IPS-NIHi7 (cell line): ENCODE results near the gene PRF1.
"Not testable (repeated sequence)": the region's sequence is repeated elsewhere in the genome, so short reads cannot be mapped to it uniquely, and the experiment has no call there.

ENCODE experiments used
- DNase-seq: peaks from one replicate; pipeline ENCODE4 v3.0.0; 2012; ENCODE audit warnings: mixed read lengths; ENCODE audit errors: extremely low spot score

The PRF1 gene

DNA sequence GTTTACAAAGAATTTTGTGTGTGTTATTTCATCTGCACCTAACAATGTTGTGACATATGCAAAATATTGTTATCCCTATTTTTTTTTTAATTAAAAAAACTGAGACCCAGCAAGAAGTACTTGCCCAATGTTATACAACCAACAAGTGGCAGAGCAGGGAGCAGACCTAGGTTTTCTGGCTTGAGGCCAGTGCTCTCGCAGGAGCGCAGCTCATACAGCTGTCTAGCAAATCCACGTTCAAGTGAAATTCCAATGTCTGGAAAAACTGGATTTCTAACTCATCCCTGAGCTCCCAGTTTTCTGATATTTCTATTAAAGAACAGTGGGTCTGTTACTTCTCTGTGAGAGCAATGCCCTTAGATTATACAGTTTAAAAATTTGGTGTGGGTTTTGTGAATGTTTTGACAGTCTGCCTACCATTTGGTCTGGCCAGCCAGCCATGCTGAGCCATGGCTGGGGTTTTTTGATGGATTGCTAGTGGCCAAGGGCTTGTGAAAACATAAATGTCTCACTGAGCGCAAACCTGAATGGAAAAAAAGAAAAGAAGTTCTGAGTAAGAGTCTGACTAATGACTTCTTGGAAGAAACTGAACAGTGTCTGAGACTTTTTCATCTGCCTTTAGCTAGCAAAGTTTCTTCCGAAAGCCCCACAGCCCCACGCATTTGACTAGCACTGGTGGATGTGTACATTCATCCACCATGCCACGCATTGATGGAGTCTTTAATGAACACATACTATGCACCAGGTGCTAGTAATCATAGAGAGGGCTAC lies 15.4 kb upstream of the PRF1 start:
- DNase-seq = no peak

DNA sequence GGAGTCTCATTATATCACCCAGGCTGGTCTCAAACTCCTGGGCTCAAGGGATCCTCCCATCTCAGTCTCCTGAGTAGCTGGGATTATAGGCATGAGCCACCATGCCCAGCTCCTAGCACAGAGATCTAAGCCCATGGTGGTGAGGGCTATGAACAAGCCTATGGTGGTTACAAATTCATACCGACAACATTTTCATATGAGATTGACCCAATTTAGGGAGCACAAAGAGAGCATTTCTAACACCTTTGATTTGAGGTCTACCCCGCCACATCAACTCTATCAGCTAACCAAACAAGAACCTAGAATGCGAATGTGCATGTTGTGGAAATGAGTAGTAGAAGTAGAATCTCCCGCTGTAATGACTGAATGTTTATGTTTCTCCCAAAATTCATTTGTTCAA lies 14.2 kb upstream of the PRF1 start:
- DNase-seq = no peak

DNA sequence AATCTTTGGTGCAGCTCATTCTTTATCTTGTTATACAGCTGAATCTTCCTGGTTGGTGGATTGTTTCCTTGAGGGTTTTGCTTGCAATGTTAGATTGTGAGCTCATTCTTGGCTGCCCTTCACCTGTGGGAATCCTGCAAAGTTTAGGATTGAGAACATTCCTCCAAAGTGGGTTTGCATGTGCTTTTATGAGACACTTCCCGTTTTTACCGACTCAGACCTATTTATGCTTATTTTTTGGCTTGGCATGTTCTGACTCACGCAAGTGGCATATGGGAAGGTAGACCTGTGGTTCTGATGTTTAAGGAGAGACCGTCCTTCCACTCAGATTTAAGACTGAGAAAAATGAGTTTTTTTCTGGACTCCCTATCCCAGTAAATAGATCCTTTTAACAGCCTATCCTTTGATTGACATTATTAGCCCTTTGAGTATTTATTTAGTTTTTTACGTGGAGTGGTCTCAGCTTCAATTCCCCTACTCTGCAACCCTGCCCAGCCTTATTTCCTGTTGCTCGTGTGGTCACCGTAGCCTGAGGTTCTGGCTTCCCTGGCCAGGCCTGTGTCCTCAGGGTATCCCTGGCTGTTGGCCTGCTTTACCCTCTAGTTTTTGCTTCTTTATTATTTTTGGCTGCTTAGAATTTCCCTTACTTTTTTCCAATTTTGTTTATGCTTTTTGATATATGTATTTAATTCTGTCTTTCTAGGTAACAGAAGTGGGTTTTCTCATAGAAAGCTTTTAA lies 13.4 kb upstream of the PRF1 start:
- no peak for DNase-seq

DNA sequence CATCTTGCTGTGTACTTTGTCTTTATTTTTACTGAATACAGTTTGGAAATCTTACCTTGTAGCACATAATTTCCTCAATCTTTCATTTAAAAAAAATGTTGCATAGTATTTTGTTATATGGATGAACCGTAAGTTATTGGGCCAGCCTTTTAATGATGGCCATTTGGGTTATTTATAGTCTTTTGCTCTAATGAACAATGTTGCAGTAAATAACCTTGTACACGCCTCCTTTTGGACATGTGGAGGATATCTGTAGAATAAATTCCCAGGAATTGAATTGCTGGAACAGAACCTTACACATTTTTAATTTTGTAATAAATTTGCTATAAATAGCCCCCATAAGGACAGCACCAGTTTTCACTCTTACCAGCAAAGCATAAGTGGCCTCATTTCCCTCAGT lies 12.7 kb upstream of the PRF1 start:
- DNase-seq = no peak

DNA sequence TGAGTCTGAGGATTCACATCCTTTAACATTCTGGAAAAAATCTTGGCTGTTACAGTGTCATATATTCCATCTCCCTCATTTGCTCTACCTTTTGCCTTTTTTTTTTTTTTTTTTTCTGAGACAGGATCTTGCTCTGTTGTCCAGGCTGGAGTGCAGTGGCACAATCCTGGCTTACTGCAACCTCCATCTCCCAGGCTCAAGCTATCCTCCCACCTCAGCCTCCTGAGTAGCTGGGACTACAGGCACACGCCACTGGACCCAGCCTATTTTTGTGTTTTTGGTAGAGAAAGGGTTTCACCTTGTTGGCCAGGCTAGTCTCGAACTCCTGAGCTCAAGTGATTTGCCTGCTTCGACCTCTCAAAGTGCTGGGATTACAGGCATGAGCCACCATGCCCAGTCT lies 11.8 kb upstream of the PRF1 start:
- DNase-seq = not testable (repeated sequence)

DNA sequence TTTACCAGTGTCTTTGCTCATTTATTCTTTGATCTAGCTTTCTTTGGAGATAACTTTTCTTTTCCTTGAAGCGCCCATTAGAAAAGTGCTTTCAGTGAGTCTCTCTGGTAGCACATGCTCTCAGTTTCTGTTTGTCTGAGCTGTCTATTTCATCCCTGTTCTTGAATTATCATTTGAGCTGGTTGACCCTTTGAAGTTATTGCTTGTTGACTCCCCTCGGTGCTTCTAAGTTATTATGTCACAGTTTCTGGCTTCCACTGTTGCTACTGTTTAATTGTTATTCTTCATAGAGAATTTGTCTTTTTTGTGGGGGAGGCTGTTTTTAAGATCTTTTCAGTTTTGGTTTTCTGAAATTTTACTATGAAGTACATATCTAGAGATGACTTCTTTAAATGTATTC lies 11.4 kb upstream of the PRF1 start:
- no peak for DNase-seq

DNA sequence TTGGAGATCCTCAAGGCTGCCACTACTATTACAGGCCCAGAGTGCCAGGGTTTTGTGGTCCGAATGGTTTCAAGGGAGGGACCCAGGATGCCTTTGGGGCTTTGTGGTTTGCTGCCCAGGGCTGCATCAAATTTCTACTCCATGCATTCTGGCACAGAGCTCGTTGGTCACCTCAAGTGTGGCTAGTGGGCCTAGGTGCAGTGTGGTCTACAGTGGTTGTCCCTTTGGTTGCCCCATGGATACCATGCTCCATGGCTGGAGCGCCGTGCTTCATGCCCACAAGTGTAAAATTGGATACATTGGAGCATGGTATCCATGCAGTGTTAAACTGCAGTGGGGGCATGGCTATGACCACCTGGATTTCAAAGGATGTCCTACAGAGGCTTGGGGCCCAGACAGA lies 5.4 kb upstream of the PRF1 start:
- DNase-seq = no peak

DNA sequence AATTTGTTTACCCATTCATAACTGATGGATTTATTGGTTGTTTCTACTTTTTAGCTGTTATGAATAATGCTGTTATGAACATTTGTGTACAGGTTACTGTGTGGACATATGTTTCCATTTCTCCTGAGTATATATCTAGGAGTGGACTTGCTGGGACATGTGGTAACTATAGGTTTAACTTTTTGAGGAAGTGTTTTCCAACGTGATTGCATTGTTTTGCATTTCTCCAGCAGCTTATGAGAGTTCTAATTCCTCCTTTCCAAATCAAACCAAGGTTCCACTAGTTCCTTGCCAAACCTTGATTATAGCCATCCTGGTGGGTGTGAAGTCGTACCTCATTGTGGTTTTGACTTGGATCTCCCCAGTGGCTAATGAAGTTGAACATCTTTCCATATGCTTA lies 2.6 kb upstream of the PRF1 start:
- no peak for DNase-seq

DNA sequence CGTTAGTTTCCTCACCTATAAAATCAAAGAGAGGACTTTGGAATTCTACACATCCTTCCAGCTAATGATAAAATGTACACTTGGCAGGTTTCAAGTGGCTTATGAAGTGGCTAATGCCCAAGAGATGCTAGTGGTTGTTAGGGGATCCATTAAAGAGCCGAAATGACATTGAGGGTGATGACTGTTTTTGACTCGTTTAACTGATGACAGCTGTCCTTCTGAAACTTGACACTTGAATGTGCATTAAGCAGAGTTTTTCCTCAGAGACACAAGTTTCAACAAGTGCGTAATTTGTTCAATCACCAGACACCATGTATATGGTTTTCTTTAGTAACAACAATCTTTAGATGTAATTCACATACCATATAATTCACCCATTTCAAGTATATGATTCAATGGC lies 1.6 kb upstream of the PRF1 start:
- DNase-seq = no peak

DNA sequence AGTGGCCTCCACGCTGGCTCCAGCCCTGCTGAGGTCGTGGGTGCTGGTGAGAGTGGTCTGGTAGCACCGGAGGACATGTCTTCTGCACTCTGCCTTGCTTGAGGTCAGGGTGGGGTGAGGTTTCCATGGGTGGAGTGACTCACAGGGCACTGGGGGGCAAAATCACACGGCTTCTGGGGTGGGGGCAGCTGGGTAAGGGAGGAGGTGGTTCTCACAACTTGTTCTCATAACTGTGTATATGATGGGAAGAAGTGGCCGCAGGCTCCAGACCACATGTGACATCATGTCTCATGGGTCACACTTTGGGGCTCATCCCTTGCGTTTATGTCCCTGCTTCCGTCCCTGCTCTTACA lies 884 bp upstream of the PRF1 start:
- DNase-seq = no peak

DNA sequence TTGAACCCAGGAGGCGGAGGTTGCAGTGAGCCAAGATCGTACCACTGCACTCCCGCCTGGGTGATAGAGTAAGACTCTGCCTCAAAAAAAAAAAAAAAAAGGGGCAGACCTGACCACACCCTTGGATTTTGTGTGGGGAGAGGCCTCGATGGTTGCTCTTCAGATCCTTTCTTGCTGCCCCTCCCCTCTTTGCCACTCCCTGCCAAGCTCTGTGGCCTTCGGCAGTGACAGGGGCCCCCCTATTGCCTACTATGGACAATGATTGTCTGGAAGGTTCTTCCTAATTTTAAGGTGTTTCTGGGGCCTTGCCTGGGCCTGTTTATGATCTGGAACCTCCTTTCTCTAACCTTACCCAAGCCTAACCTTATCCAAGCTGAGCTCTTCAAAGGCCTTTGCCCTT lies 795 bp downstream of the PRF1 start:
- no peak for DNase-seq

DNA sequence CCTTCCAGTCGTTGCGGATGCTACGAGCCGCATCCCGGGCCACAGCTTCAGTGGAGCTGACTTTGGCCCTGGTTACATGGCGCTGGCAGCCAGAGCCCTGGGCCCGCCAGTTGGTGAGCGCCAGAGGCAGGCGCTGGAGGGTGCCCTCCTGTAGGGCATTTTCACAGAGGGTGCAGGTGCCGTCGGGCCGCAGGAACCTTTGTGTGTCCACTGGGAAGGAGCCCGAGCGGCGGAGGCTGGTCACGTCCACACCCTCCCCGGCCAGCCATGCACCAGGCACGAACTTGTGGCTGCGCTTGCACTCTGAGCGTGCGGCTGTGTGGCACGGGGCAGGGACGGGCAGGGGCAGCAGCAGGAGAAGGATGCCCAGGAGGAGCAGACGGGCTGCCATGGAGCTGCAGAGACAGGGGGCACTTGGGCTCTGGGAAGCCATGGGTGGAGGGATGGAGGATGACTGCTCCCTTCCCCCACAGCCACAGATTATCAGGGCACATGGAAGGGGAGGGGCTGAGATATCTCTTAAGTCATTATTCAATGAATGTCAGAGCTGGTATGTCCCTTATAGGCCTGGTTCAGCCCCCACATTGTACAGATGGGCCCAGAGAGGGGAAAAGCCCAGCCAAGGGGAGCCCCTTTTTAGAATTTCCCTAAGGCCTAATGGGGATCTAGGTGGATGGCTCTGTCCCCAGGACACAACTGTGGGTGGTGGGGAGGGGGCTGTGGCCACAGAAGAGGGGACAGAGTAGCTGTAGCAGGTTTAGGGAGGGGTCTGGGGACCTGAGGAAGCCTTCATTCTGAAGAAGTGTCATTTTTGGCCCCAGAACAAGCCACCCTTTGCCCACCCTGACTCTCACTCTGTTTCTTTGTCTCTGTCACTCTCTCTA lies 1.8 kb downstream of the PRF1 start:
- no peak for DNase-seq

DNA sequence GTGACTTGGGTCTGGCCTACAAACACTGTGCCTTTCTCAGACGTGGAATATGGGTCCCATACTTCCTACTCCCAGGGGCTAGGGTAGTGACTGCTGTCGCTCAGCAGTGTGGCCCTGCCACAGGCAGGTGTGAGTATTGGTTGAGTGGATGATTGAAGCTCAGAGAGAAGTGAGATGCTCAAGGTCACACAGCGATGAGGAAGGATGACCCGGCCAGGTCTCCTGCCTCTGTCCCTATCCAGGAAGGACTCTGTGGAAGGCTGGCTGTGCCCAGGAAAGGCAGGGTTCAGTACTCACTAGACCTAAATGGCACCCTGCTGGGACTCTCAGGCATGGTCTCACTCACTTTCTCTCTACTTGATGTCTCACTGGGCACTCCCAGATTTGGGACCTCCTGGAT lies 2.8 kb downstream of the PRF1 start:
- no peak for DNase-seq

DNA sequence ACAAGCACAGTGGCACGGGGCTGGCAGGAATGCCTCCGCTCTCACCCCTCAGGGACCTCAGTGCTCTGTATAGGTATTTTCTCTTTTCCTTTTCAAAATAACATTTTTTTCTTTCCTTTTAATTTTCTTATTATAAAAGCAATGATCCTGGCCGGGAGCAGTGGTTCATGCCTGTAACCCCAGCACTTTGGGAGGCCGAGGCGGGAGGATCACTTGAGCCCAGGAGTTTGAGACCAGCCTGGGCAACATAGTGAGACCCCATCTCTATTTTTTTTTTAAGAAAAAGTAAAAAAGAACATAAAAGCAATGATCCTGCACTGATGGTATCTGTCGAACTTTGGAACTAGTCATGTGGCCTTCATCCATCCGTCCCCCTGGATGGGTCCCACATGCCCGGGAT lies 3.2 kb downstream of the PRF1 start:
- DNase-seq = no peak

DNA sequence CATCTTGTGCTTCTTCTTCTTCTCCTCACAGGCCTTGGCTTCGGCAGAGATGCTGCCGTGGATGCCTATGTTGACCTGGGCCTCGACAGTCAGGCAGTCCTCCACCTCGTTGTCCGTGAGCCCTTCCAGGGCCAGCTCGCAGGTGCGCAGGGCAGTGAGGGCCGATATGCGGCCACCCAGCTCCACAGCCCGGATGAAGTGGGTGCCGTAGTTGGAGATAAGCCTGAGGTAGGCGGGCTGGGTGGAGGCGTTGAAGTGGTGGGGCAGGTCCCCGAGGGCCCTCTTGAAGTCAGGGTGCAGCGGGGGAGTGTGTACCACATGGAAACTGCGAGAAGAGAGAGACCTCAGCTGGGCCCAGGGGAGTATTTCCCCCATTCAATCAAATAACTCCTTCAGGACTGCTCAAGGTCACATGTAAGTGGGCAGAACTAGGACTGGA lies 3.7 kb downstream of the PRF1 start:
- DNase-seq = no peak

DNA sequence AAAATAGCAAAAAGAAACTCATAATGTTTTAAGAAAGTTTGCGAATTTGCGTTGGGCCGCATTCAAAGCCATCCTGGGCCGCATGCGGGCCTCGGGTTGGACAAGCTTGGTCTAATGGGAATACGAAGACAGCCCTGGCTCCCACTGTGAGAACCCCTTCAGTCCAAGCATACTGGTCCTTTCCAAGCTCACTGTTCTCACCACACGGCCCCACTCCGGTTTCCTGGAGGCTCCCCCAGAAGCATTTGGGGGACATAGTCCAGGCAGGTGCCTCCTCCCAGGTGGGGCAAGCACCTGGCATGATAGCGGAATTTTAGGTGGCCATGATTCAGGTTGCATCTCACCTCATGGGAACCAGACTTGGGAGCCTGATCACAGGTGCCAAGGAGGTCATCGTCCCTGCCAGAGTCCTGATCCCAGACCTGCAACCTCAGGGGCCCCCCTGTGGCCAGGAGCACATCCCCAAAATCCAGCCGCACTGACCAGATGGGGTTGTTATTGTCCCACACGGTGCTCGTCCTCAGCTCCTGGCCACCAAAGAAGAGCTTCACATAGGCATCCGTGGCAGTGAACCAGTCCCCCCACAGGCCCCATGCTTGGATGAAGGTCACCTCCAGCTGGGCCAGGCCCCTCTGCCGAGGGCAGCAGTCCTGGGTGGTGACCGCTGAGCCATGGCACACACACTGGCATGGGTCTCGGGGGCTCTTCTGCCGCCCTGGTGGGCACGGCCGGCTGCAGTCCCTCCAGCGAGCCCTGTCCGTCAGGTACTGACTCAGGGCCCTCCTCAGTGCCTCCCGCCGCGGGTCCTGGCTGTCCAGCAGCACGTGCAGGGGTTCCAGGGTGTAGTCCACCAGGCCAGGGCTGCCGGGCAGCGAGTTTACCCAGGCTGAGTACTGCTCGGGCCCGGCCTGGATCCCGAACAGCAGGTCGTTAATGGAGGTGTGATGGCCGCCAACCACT lies 4.4 kb downstream of the PRF1 start:
- DNase-seq = no peak

DNA sequence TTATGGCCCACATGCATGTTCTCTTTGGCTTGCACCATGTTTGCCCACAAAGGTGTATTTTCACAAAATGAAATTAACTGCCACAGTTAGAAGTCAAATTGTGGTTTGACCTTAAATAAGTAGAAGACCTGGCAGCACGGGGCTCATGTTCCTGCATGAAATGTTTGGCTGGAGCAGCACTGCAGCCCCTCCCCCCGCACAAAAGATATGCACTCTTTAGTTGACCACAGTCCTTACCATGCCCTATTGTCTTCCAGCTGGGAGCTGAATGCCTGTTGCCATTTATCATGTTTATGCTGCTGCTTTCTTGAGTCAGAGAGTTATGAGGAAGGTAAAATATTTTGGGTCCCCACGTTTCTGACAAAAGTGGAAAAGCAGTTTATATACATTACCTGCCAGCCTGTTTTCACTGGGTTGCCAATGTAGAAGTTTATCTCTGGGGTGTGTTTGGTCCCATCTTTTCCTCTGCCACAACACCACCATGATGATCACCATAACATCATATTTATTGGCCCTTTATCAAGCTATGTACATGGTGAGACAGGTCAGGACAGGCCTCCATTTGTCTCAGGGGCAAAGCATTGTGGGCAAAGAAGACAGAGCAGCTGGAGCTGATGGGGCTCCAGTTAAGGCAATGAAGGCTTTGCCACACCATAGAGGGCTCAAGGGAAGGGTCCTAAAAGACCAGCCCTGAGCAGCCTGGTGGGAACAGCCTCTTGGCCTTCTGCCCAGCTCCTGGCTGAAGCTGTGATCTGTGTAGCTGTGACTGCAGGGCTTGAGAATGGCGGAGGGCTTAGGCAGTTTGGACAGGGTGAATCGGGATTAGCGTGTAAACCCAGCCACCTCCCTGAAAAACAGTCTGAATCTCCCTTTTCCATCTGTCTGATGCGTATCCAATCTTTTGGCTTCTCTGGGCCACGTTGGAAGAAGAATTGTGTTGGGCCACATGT lies 5.4 kb downstream of the PRF1 start:
- DNase-seq = no peak

DNA sequence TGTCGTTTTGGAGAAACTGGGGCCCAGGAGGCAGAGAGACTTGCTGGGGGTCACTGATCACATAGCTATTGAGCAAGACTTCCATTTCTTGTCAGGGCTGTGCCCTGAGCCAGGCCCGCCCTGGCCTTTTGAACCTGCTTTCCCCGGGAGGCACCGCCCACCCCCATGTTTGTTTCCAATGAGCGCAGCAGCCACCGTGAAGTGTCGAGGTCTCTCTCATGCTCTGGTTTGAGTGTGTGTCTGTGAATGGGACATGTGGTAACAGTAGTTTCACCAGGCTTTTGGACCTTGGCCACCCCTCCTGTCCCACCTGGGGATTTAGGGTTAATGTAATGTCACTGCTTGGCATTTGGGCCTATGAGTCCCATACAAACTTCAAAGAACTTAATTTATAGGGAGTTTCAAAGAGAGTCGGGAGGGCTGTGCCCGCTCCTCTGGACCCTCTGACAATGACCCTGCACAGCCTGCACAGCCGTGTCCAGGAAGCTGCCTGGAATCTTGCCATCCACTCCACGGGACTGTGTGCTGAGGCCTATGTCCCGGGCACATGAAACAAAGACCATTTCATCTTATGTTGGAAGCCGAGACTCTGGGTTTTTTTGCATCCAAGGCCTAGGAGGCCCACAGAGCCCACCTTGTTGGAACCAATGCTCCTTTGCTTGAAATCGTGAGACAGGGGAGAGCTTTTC lies 6.3 kb downstream of the PRF1 start:
- peak; percentile 17 for DNase-seq

DNA sequence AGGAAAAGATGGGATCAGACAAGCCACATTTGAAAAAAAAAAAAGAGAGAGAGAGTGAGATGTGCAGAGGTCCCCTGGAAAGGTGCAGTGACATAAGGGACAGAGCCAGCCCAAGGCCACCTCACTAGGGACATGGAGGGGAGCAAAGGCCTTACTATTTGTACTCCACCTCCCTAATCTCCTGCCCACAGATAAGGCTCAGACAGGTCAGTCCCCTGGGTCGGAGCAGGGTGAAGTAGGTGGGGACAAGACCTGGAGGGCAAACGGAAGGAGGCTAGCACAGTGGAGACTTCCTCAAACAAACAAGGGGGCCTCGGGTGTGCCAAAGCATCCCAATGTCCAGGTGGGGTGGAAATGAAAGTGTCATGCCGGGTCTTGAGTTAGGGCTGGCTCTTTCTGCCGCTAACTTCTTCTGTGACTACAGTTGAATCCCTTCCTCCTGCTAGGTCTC lies 7.0 kb downstream of the PRF1 start:
- no peak for DNase-seq

DNA sequence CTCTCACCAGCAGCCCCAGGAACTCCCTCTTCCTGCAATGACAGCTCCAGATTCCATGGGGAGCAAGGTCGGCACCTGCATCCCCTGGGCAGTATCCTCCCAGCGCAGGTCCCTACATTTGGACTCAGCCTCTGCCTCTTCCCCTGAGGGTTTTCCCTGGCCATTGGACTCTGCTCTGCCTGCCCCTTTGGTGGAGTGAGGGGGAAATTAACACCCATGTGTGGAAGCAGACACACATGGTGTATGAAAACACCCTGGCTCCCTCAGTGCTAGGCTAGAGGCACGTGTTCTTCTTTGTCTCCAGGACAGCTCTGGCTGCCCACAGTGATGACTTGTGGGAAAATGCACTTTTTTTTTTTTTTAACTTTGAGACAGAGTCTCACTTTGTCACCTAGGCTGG lies 8.4 kb downstream of the PRF1 start:
- no peak for DNase-seq
